HepG2 (cell line): ENCODE data around the gene KRT76. TPM values are rescaled to one million over a fixed set of nuclear protein-coding genes. Genes with fewer than 3 reads are reported as not detected.

Experiments used
- ATAC-seq: fragments of 200-7000 bp; cut with Tn5 transposase; 3 replicates; pipeline ENCODE4 v1.9.1; 2020; ENCODE audit warnings: mild to moderate bottlenecking, moderate library complexity
- BruUV-seq: library from RNA; stranded (reverse); fragments of 400-500 nt; replicated peaks from 2 replicates; lab custom pipeline; 2021; lab: Mats Ljungman, UMichigan
- CTCF ChIA-PET: fragments of 300-600 bp; formaldehyde crosslinking; extraction: SDS; loops from one replicate; lab custom pipeline; 2021; ENCODE audit warnings: low total read pairs, inconsistent platforms, low intra/inter-chr PET ratio; lab: Yijun Ruan, JAX
- POLR2A ChIA-PET: fragments of 350-600 bp; sonication (Branson Sonifier 250); formaldehyde crosslinking; loops from one replicate; lab custom pipeline; 2020; ENCODE audit warnings: antibody characterized with exemption, inconsistent platforms; lab: Yijun Ruan, JAX
- DNase-seq: peaks from one replicate; pipeline ENCODE4 v3.0.0-alpha.2; 2015; ENCODE audit warnings: low spot score
- FAIRE-seq: peaks from 3 replicates; lab custom pipeline; 2011; peaks lifted over from hg19 to GRCh38; lab: Jason Lieb, UNC
- H2AFZ ChIP-seq: one replicate; pipeline ENCODE4 v1.6.1; 2011; ENCODE audit warnings: low read length, inconsistent platforms
- H3K27ac ChIP-seq: fragments of 300-600 bp; 3 replicates; pipeline ENCODE4 v1.8.0; 2011; ENCODE audit warnings: mixed run types, mild to moderate bottlenecking, mixed read lengths, low read length, inconsistent platforms; ENCODE audit not compliant: insufficient read depth; ENCODE audit errors: extremely low read length
- H3K27me3 ChIP-seq, 2 experiments: fragments of 200-600 bp in 1 of 2; 2 replicates in 1 of 2; 3 replicates in 1 of 2; pipeline versions ENCODE4 v1.6.0 to v1.8.0; 2011; ENCODE audit warnings: low read length in 2 of 2, mild to moderate bottlenecking in 2 of 2, moderate library complexity in 2 of 2, inconsistent platforms in 1 of 2; ENCODE audit not compliant: insufficient read depth in 2 of 2, control insufficient read depth in 1 of 2
- H3K36me3 ChIP-seq, 2 experiments: fragments of 200-600 bp in 1 of 2; replicated peaks in 1 of 2; 2 replicates in 1 of 2; 3 replicates in 1 of 2; pipeline versions ENCODE4 v1.5.1 to v1.8.0; 2011; ENCODE audit warnings: low read length in 2 of 2, inconsistent platforms in 1 of 2; ENCODE audit not compliant: insufficient read depth in 2 of 2, control insufficient read depth in 1 of 2
- H3K4me1 ChIP-seq: 2 replicates; pipeline ENCODE4 v1.5.1; 2012; ENCODE audit warnings: low read length, inconsistent platforms; ENCODE audit not compliant: insufficient read depth
- H3K4me2 ChIP-seq: 2 replicates; pipeline ENCODE4 v1.6.0; 2011; ENCODE audit warnings: low read depth, low read length, inconsistent platforms
- H3K4me3 ChIP-seq, 3 experiments: fragments of 200-600 bp in 1 of 3; sonication (generic), shearing (Covaris generic) in 1 of 3; replicated peaks in 1 of 3; 2 replicates each; pipeline ENCODE4 v1.5.1; 2011 to 2016; ENCODE audit warnings: low read length in 3 of 3, inconsistent platforms in 2 of 3, low read depth in 2 of 3, mild to moderate bottlenecking in 2 of 3, control low read depth in 1 of 3, mixed read lengths in 1 of 3; ENCODE audit not compliant: insufficient read depth in 1 of 3
- H3K79me2 ChIP-seq: one replicate; pipeline ENCODE4 v1.6.1; 2011; ENCODE audit warnings: low read length, inconsistent platforms; ENCODE audit not compliant: insufficient read depth
- H3K9ac ChIP-seq: 2 replicates; pipeline ENCODE4 v1.6.0; 2011; ENCODE audit warnings: mild to moderate bottlenecking, low read depth, low read length, inconsistent platforms; ENCODE audit not compliant: insufficient read depth
- H3K9me3 ChIP-seq: 2 replicates; pipeline ENCODE4 v1.5.1; 2012; ENCODE audit warnings: mild to moderate bottlenecking, low read length
- H4K20me1 ChIP-seq: 2 replicates; pipeline ENCODE4 v1.6.0; 2011; ENCODE audit warnings: inconsistent platforms, mild to moderate bottlenecking, low read length, moderate library complexity; ENCODE audit not compliant: insufficient read depth
- CEBPG ChIP-seq: IDR thresholded peaks from 2 replicates; pipeline ENCODE4 v1.6.1; 2016
- CHCHD3 ChIP-seq: sonication (generic); formaldehyde crosslinking; IDR thresholded peaks from 2 replicates; pipeline ENCODE4 v1.8.0; 2022; ENCODE audit warnings: mild to moderate bottlenecking, missing genetic modification reagents, moderate library complexity
- FOXA3 ChIP-seq: IDR thresholded peaks from 2 replicates; pipeline ENCODE4 v1.6.1; 2016; ENCODE audit warnings: missing genetic modification reagents, missing compliant biosample characterization
- FOXK1 ChIP-seq: sonication (generic); formaldehyde crosslinking; IDR thresholded peaks from 2 replicates; pipeline ENCODE4 v1.4.0; 2020; ENCODE audit warnings: low read depth, missing genetic modification reagents, borderline replicate concordance
- KDM5A ChIP-seq: fragments of 200-600 bp; sonication (generic); IDR thresholded peaks from 2 replicates; pipeline ENCODE4 v1.7.0; 2018; ENCODE audit warnings: antibody characterized with exemption, mild to moderate bottlenecking, low read length, borderline replicate concordance
- MAFK ChIP-seq, 2 experiments: IDR thresholded peaks in 1 of 2; conservative IDR thresholded peaks in 1 of 2; 2 replicates each; pipeline ENCODE4 v1.6.1; 2011; ENCODE audit warnings: improper control_type of control experiment in 2 of 2, low read length in 2 of 2
- RCOR2 ChIP-seq: IDR thresholded peaks from 2 replicates; pipeline ENCODE4 v1.6.1; 2016; ENCODE audit warnings: missing biosample characterization, missing genetic modification reagents
- SMARCE1 ChIP-seq: fragments of 450-650 bp; IDR thresholded peaks from 2 replicates; pipeline ENCODE4 v1.6.1; 2017; ENCODE audit warnings: borderline replicate concordance
- ZNF563 ChIP-seq: sonication (generic); formaldehyde crosslinking; IDR thresholded peaks from 2 replicates; pipeline ENCODE4 v1.8.0; 2022; ENCODE audit warnings: mild to moderate bottlenecking, moderate library complexity, missing genetic modification reagents
- WGBS: methylation state at CpG from one replicate; pipeline ENCODE4 v1.1.6; 2017; ENCODE audit warnings: low lambda C conversion rate; 5-methylcytosine and 5-hydroxymethylcytosine counted together
- in situ Hi-C: cut with HindIII; loops from 2 replicates; pipeline ENCODE4 v1.10.0; 2017; ENCODE audit warnings: low pct_unique_long_range_greater_than_20kb; ENCODE audit not compliant: extremely low pct_ligation_motif_present
- intact Hi-C: fragments of 100-400 bp; cut with micrococcal nuclease; formaldehyde crosslinking; loops from one replicate; pipeline ENCODE4 v1.10.0; 2022; ENCODE audit not compliant: unreplicated experiment
- polyA plus RNA-seq, 8 experiments: library from polyadenylated mRNA; depleted of rRNA in 3 of 8; stranded (reverse) in 7 of 8; unstranded in 1 of 8; fragments of >200 nt; fragmentation: Illumina TruSeq in 4 of 8; extraction: Trizol in 4 of 8; gene quantifications; 2 replicates each; pipeline versions ENCODE4 v1.2.1 to v1.2.3, GENCODE V29; 2011 to 2016; ENCODE audit warnings: low read depth in 4 of 8, missing spikeins in 1 of 8, mixed read lengths in 1 of 8; ENCODE audit not compliant: insufficient read depth in 1 of 8
- total RNA-seq, 5 experiments: library from RNA; depleted of rRNA; stranded (reverse); fragments of >200 nt; fragmentation: Illumina TruSeq; extraction: Trizol; gene quantifications; 2 replicates each; pipeline ENCODE4 v1.2.3, GENCODE V29; 2016; ENCODE audit warnings: low read depth in 1 of 5
- TF ChIP-seq, protein P1 (sequence below): IDR thresholded peaks from 2 replicates; pipeline ENCODE4 v1.6.1; 2016; ENCODE audit warnings: mild to moderate bottlenecking, missing biosample characterization, missing genetic modification reagents
- TF ChIP-seq, protein P2 (sequence below): sonication (generic); formaldehyde crosslinking; IDR thresholded peaks from 2 replicates; pipeline ENCODE4 v1.4.0; 2020; ENCODE audit warnings: mild to moderate bottlenecking, missing genetic modification reagents, borderline replicate concordance

Gene KRT76
- total and polyA plus RNA-seq, 2 of the 13 experiments (the other 11 are each of a cell fraction or from before 2014, with no cell fraction given) = not detected

DNA sequence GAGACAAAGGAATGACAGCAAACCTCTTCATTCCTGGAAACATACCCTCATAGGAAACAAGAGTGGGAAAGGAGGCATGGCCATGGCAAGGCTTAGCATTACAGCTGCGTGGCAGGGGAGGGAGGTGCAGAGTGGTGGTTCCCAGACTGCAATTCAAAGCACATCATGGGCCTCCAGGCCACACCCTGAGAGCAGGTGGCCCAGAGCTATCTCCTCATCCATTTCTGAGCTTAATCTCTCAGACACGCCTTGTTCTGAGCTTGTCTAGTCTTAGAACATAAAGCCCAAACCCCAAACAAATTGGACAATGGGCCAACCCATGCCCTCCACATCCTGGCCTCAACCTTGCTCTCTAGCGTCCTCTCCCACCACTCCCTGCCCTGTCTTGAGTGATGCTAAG is 24.6 kb upstream of the KRT76 start:
- Histone ChIP-seq H3K4me2 (no peak overlapping the region), H4K20me1 (no peaks in the 10 kb centered on the region), H3K9ac (no peak overlapping the region), H3K27me3 (no peaks in the 10 kb centered on the region; a peak in 1 of 5 replicates), H3K4me1 (no peaks in the 10 kb centered on the region), H2AFZ (no peak overlapping the region), H3K79me2 (no peaks in the 10 kb centered on the region), H3K4me3 (no peak overlapping the region), H3K27ac (no peak overlapping the region), H3K9me3 (no peaks in the 10 kb centered on the region), H3K36me3 (no peaks in the 10 kb centered on the region)
- TF ChIP-seq MAFK (conservative IDR thresholded peaks at IDR 0.05 in 1 of 2, IDR thresholded peaks at IDR 0.05 in 1 of 2; ENCODE audit: low read length in 2 of 2) (no peak), KDM5A (no peak), FOXK1 (CRISPR knock-in tag) (no peak), RCOR2 (CRISPR knock-in tag) (no peak), CEBPG (CRISPR knock-in tag) (no peak), ZNF563 (no peak), CHCHD3 (no peak), SMARCE1 (no peak), FOXA3 (CRISPR knock-in tag) (no peak)
- TF ChIP-seq, protein P1, sequence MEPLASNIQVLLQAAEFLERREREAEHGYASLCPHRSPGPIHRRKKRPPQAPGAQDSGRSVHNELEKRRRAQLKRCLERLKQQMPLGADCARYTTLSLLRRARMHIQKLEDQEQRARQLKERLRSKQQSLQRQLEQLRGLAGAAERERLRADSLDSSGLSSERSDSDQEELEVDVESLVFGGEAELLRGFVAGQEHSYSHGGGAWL (CRISPR knock-in tag) = no peak
- TF ChIP-seq, protein P2, sequence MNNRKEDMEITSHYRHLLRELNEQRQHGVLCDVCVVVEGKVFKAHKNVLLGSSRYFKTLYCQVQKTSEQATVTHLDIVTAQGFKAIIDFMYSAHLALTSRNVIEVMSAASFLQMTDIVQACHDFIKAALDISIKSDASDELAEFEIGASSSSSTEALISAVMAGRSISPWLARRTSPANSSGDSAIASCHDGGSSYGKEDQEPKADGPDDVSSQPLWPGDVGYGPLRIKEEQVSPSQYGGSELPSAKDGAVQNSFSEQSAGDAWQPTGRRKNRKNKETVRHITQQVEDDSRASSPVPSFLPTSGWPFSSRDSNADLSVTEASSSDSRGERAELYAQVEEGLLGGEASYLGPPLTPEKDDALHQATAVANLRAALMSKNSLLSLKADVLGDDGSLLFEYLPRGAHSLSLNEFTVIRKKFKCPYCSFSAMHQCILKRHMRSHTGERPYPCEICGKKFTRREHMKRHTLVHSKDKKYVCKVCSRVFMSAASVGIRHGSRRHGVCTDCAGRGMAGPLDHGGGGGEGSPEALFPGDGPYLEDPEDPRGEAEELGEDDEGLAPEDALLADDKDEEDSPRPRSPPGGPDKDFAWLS (CRISPR knock-in tag) = no peak
- intact Hi-C loops = no loop called here
- CTCF ChIA-PET = no interaction called here
- no TSS peak for BruUV-seq
- 2% methylated on average over 3 of the region's 3 CpGs for WGBS
- in situ Hi-C loops = no loop called here
- POLR2A ChIA-PET = no interaction called here
- no peak for ATAC-seq
- no peak for FAIRE-seq
- DNase-seq = no peak
